Stimulated activated CD8-positive, alpha-beta memory T cell treated with anti-CD3 and anti-CD28 coated beads, Interleukin-4, amount 100 ng/mL, for 24 hours (primary cell): ENCODE measurements around the gene NOD1.
"Not testable (repeated sequence)": the region's sequence is repeated elsewhere in the genome, so short reads cannot be mapped to it uniquely, and the experiment has no call there.

Experiments used
- DNase-seq: peaks from one replicate; pipeline ENCODE4 v3.0.0-alpha.2; 2020; ENCODE audit warnings: low read depth

NOD1 gene

DNA sequence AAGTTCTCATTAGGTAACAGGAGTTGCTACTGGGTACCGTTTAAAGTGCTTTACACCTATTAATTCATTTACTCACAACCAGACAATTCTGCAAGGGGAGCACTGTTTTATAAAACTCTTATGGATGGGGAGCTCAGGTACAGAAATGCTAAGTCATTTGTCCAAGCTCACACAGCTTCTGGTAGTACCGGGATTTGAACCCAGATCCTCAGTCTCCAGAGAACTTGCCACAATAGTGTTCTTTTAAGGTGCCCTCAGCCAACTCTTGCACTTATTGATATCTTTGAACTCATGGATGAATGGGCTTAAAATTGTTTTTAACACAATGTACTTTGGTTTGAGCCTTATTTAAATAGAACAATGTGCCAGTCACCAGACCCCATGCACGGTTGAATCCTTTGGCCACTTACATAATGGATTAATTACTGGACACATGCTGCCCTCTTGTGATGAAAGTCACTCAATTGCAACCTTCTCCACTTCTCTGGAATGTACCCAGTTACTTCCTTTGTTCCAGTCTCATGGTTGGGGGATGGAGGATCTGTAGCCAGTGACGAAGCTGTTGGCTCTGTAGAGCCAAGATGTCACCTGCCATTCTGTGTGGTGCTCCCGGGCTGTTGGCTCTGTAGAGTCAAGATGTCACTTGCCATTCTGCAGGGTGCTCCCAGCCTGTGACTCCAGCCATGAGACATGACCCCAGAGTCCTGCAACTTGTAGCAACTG, 65.6 kb downstream of the NOD1 start:
- DNase-seq, result no peak

DNA sequence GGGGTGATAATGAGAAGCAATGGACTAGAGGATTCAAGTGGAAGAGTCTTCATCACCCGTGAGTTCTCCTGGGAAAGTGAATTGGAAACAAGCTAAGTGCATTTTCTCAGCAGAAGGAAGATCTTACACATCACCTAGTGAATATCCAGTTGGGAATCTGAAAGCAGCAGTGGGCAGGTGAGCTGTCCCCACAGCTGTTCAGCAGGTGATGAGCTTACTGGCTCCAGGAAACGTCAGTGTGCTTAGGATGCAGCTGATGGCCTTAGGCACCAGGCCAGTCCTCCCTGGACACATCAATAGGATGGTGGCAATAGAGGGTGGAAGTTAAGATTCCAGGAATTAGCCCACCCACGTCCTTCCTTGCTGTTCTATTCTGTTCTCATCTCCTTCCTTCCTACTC, 66.7 kb downstream of the NOD1 start:
- no peak for DNase-seq

GRCh38 chr7:30411173-30411572, 67.4 kb downstream of the NOD1 start:
- no peak for DNase-seq

DNA sequence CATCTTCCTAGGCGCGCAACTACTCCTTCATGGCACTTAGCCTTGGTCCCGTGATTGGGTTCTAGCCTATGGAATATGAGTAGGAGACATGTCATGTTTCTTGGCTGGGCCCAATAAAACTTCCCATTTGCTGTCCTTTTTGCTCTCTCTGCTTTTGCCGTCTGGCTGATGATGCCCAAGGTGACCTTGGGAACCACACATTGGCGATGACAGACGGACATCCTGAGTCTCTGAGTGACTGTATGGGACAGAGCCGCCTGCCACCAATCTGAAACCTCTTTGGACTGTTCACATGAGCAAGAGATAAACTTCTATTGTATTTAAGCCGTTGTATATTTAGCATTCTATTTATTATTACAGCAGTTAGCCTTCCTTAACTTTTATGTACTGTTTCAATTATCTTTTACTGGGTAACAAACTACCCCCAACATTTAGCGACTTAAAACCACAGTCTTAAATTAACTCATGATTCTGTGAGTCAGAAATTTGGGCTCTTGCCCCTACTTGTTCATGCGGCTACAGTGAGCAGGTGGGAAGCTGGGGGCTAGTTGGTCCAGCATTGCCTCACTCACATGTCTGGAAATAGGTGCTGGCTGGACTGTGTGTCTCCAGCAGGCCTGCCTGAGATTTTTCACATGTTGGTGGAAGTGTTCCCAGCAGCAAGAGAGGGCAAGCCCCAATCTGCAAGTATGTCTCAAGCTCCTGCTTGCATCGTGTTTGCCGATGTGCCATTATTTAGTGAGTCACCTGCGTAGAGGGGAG, 71.7 kb downstream of the NOD1 start:
- DNase-seq, result no peak

DNA sequence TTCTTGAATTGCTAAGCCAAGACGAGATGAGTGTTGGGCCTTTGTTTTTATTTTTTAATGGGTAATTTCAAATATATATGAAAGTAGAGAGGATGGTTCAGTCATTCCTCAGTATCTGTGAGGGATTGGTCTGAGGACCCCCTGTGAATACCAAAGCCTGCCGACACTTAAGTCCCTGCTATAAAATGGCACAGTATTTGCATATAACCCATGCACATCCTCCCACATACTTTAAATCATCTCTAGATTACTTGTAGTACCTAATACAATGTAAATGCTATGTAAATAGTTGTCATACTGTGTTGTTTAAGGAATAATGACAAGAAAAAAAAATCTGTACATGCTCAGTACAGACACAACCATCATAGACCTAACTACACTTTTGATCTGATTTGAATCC, 73.4 kb downstream of the NOD1 start:
- DNase-seq, result no peak

GRCh38 chr7:30403477-30403876, 75.1 kb downstream of the NOD1 start:
- no peak for DNase-seq

GRCh38 chr7:30396389-30396788, 82.2 kb downstream of the NOD1 start:
- no peak for DNase-seq

DNA sequence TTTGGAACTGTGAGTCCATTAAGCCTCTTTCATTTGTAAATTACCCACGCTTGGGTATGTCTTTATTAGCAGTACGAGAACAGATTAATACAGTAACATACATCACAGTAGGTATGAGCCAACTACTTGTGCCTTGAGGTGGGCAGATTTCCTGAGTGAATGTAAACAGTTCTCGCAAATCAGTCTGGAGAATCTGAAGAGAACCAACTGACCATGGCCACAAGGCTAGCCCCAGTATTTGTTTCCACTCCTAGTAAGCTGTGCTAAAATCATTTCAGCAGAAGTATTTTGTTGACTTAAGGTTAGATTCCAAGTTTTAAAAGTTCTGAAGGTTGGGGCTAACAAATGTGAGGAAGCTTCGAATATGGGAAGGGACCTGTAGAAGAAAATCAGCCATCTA, 82.9 kb downstream of the NOD1 start:
- no peak for DNase-seq

DNA sequence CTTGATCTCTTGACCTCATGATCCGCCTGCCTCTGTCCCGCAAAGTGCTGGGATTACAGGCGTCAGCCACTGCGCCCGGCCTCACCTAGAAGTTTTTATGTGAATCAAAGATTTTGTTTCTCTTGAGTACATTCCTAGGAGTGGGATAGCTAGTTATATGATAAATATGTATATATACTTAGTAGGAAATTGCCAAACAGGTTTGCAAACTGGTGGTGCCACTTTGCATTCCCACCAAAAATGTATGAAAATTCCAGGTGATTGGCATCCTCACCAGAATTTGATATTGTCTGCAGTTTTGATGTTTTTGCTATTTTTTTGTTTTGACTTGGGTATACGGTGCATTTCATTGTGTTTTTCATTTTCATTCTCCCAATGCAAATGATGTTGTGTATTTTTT, 86.8 kb downstream of the NOD1 start:
- no peak for DNase-seq

DNA sequence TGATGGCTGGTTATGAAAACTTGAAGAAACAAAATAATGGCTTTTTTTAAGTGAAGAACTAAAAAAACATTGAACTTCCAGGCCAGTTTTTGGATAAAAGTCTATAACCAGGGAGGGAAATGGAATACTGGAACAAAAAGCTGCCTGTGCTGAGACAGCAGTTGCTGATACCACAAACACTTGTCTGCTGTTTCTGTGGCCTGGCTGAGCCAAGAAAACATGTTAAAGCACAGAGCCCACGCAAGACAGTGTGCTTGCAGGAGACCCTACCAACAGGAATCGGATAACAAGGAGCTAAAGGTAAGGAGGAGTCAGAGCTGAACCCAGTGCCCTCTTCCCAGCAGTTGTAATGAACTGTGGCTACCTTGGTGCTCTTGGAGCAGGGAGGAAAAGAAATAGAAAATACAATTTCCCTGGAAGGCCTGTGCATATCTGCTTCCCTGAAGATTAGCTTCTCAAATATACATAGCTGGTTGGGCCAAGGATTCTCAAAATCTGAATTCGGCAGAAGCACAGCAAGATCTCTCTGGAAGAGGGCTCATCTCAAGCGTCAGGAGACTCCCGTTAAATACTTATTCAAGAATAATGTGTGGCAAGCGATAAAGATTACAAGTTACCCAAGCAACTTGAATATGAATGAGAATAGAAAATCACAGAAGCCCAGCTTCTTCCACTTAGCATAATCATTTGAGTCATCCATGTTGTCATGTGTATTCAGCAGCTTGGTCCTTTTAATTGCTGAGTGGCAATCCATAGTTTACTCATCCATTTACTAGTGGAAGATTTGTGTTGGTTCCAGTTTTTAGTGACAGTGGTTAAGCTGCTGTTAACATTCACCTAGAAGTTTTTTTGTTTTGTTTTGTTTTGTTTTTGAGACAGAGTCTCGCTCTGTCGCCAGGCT, 87.6 kb downstream of the NOD1 start:
- DNase-seq, result no peak

DNA sequence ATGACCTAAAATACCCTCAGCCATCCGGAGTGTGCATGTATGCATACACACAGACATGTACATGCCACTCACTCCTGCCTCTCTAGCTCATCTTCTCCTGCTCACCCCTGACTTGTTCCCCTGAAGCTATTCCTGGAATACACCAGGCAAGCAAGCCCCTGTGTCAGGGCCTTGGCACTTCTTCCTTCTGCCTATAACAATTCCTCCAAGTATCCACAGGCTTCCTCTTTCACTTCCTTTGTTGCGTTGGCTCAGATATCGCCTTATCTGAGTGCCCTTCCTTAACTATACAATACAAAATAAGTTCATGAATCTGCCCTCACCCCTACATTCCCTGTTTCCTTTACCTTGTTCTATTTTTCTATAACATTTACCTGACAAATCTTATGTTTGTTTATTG, 88.8 kb downstream of the NOD1 start:
- DNase-seq, result no peak

DNA sequence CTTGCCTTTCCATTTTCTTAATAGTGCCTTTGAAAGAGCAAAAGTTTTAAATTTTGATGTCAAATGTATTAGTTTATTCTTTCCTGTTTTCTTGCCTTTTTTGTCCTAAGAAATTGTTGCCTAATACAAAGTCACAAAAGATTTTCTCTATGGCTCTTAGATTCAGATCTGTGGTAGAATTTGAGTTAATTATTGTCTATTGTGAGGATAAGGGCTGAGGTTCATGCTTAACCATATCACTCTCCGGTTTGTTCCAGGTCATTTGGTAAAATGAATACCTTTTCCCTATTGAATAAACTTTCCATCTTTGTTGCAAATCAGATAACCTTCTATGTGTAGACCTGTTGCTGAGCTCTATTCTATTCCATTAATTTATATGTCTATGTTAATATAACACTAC, 96.0 kb downstream of the NOD1 start:
- no peak for DNase-seq

- not testable (repeated sequence) for DNase-seq
These were observed 97.8 kb downstream of the NOD1 start for GRCh38 chr7:30380824-30381223.

GRCh38 chr7:30380294-30380693, 98.3 kb downstream of the NOD1 start:
- DNase-seq, result no peak

DNA sequence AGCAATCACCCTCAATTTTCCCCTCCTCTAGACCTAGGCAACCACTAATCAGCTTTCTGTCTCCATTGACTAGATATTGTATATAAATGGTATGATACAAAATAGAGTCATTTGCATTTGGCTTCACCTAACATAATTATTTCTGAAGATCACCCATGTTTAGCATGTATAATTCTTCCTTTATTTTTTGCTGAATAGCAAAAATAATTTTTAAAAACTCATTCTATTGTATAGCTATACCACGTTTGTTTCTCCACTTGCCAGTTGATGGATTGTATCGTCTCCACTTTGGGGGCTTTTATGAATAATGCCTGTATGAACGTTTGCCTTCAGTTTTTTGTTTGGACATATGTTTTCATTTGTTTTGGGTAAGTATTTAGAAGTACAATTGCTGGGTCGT, 98.8 kb downstream of the NOD1 start:
- DNase-seq, result no peak

- no peak for DNase-seq
These were observed 99.5 kb downstream of the NOD1 start for GRCh38 chr7:30379131-30379530.

DNA sequence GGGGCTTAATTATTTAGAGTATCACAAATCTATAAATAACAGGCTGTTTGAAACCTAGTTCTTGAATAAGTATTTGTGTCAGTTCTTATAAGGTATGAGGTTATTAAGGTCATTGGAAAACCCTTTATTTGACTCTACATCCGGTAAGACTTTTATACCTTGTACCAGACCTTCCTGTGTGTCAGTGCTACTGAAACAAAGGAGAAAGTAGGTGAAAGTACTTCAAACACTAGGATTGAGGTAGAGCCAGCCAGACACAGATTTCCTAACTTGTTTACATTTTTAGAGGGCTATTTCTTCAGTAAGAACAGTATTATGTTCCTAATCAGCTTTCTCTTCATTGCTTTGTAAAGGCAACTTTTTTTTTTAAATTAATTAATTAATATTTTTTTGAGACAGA, 100.3 kb downstream of the NOD1 start:
- no peak for DNase-seq
